Measurements from ENCODE around the gene GBGT1.
"Not testable (repeated sequence)": the region's sequence is repeated elsewhere in the genome, so short reads cannot be mapped to it uniquely, and the experiment has no call there.

The GBGT1 gene

GRCh38 chr9:133207021-133207531 is 43.4 kb upstream of the GBGT1 start:
- TF ChIP-seq CTCF (IDR thresholded peaks at IDR 0.05; ENCODE audit: unreplicated experiment in 3 of 3): no peak
- H3K27ac Mint-ChIP-seq: no peak overlapping the region
- H3K27me3 Mint-ChIP-seq (ENCODE audit: low read depth): peaks cover 32% of the 10 kb centered on the region
- peaks cover 3% of the 10 kb centered on the region for H3K9me3 Mint-ChIP-seq
- no peaks in the 10 kb centered on the region for H3K4me1 Mint-ChIP-seq
- no peak overlapping the region for H3K4me3 Mint-ChIP-seq
- no peaks in the 10 kb centered on the region for H3K36me3 Mint-ChIP-seq (ENCODE audit: low read depth)

GRCh38 chr9:133205996-133206931 is 42.5 kb upstream of the GBGT1 start:
- Mint-ChIP-seq H3K4me3 (no peak overlapping the region), H3K9me3 (no peaks in the 10 kb centered on the region), H3K27ac (no peak overlapping the region), H3K27me3 (ENCODE audit: low read depth) (peaks cover 34% of the 10 kb centered on the region), H3K4me1 (no peaks in the 10 kb centered on the region), H3K36me3 (ENCODE audit: low read depth) (no peaks in the 10 kb centered on the region)
- TF ChIP-seq CTCF (IDR thresholded peaks at IDR 0.05; ENCODE audit: unreplicated experiment in 3 of 3): no peak

GRCh38 chr9:133205481-133205887 is 41.8 kb upstream of the GBGT1 start:
- not testable (repeated sequence) for H3K27ac Mint-ChIP-seq; H3K36me3 Mint-ChIP-seq (ENCODE audit: low read depth); H3K4me1 Mint-ChIP-seq; H3K9me3 Mint-ChIP-seq; H3K4me3 Mint-ChIP-seq
- peaks cover 38% of the 10 kb centered on the region for H3K27me3 Mint-ChIP-seq (ENCODE audit: low read depth)

GRCh38 chr9:133204993-133205336 is 41.3 kb upstream of the GBGT1 start:
- no peaks in the 10 kb centered on the region for H3K4me1 Mint-ChIP-seq
- H3K4me3 Mint-ChIP-seq: no peak overlapping the region
- TF ChIP-seq CTCF (IDR thresholded peaks at IDR 0.05; ENCODE audit: unreplicated experiment in 3 of 3): no peak
- H3K27ac Mint-ChIP-seq: no peak overlapping the region
- H3K27me3 Mint-ChIP-seq (ENCODE audit: low read depth): peaks cover 38% of the 10 kb centered on the region
- H3K9me3 Mint-ChIP-seq: no peaks in the 10 kb centered on the region
- H3K36me3 Mint-ChIP-seq (ENCODE audit: low read depth): no peaks in the 10 kb centered on the region

- Mint-ChIP-seq H3K27ac (no peak overlapping the region), H3K36me3 (ENCODE audit: low read depth) (no peaks in the 10 kb centered on the region), H3K4me3 (no peak overlapping the region), H3K4me1 (no peaks in the 10 kb centered on the region), H3K9me3 (no peaks in the 10 kb centered on the region), H3K27me3 (ENCODE audit: low read depth) (peaks cover 34% of the 10 kb centered on the region)
- no peak for TF ChIP-seq CTCF (IDR thresholded peaks at IDR 0.05; ENCODE audit: unreplicated experiment in 3 of 3)
Measured at GRCh38 chr9:133204335-133204992, 40.8 kb upstream of the GBGT1 start.

- Mint-ChIP-seq H3K9me3 (no peaks in the 10 kb centered on the region), H3K4me1 (no peaks in the 10 kb centered on the region), H3K36me3 (ENCODE audit: low read depth) (no peaks in the 10 kb centered on the region), H3K27me3 (ENCODE audit: low read depth) (peaks cover 34% of the 10 kb centered on the region), H3K4me3 (no peak overlapping the region), H3K27ac (no peak overlapping the region)
- TF ChIP-seq CTCF (IDR thresholded peaks at IDR 0.05; ENCODE audit: unreplicated experiment in 3 of 3): no peak
Measured at GRCh38 chr9:133203506-133204075, 39.9 kb upstream of the GBGT1 start.

Measured in nephron (organoid).